Panc1 (cell line): Measurements from ENCODE around the gene SLC12A7. TPM values are rescaled to one million over a fixed set of nuclear protein-coding genes. Genes with fewer than 3 reads are reported as not detected.
"Not testable (repeated sequence)": the region's sequence is repeated elsewhere in the genome, so short reads cannot be mapped to it uniquely, and the experiment has no call there.

Experiments used
- ATAC-seq: fragments of 200-7000 bp; cut with Tn5 transposase; 2 replicates; pipeline ENCODE4 v1.9.1; 2020; ENCODE audit warnings: mild to moderate bottlenecking, moderate library complexity
- BruUV-seq: library from RNA; stranded (reverse); fragments of 400-500 nt; replicated peaks from 2 replicates; lab custom pipeline; 2021; lab: Mats Ljungman, UMichigan
- CTCF ChIA-PET: fragments of 300-600 bp; sonication (Branson Sonifier 250); formaldehyde crosslinking; loops from one replicate; lab custom pipeline; 2022; ENCODE audit warnings: antibody characterized with exemption; lab: Charles Lee
- POLR2A ChIA-PET: fragments of 300-600 bp; sonication (Branson Sonifier 250); formaldehyde crosslinking; loops from one replicate; lab custom pipeline; 2022; ENCODE audit warnings: antibody characterized with exemption; lab: Charles Lee
- DNase-seq: peaks from one replicate; pipeline ENCODE4 v3.0.0-alpha.2; 2010; ENCODE audit warnings: low read depth, low spot score
- H3K27ac ChIP-seq: 2 replicates; pipeline ENCODE4 v1.5.1; 2011; ENCODE audit warnings: mild to moderate bottlenecking, low read length, inconsistent platforms
- H3K27me3 ChIP-seq: fragments of 200-500 bp; sonication (Bioruptor generic); 2 replicates; pipeline ENCODE4 v1.6.0; 2014; ENCODE audit warnings: low read length, inconsistent platforms; ENCODE audit not compliant: control insufficient read depth, insufficient read depth
- H3K36me3 ChIP-seq: fragments of 200-500 bp; sonication (Bioruptor generic); 2 replicates; pipeline ENCODE4 v1.5.1; 2014; ENCODE audit warnings: inconsistent platforms, mild to moderate bottlenecking, low read length, moderate library complexity; ENCODE audit not compliant: control insufficient read depth, insufficient read depth
- H3K4me1 ChIP-seq: 2 replicates; pipeline ENCODE4 v1.5.1; 2011; ENCODE audit warnings: inconsistent platforms, mild to moderate bottlenecking, low read length, moderate library complexity; ENCODE audit not compliant: control insufficient read depth, insufficient read depth
- H3K4me3 ChIP-seq, 2 experiments: 2 replicates each; pipeline ENCODE4 v1.5.1; 2011 to 2012; ENCODE audit warnings: low read depth in 2 of 2, low read length in 2 of 2, mild to moderate bottlenecking in 2 of 2, inconsistent platforms in 1 of 2, moderate library complexity in 1 of 2
- H3K9me3 ChIP-seq: fragments of 200-500 bp; sonication (Bioruptor generic); 2 replicates; pipeline ENCODE4 v1.5.1; 2014; ENCODE audit warnings: low read depth, mild to moderate bottlenecking, inconsistent platforms, low read length, moderate library complexity; ENCODE audit not compliant: control insufficient read depth, insufficient read depth
- CTCF ChIP-seq: fragments of 450-650 bp; IDR thresholded peaks from 2 replicates; pipeline ENCODE4 v1.5.1; 2017; ENCODE audit warnings: mild to moderate bottlenecking
- POLR2AphosphoS5 ChIP-seq: IDR thresholded peaks from 2 replicates; pipeline ENCODE4 v1.6.1; 2012; ENCODE audit warnings: mild to moderate bottlenecking, low read depth, low read length, moderate library complexity
- SIN3A ChIP-seq: IDR thresholded peaks from 2 replicates; pipeline ENCODE4 v1.6.1; 2012; ENCODE audit warnings: low read depth, mild to moderate bottlenecking, low read length, moderate library complexity, borderline replicate concordance; ENCODE audit not compliant: insufficient read depth
- TCF7L2 ChIP-seq: IDR thresholded peaks from 2 replicates; pipeline ENCODE4 v1.6.1; 2011; ENCODE audit warnings: mild to moderate bottlenecking, low read depth, low read length, inconsistent platforms
- in situ Hi-C: cut with HindIII; loops from 2 replicates; pipeline ENCODE4 v1.10.0; 2016; ENCODE audit warnings: low sequenced_read_pairs, low pct_unique_long_range_greater_than_20kb
- intact Hi-C: fragments of 100-400 bp; cut with micrococcal nuclease; formaldehyde crosslinking; loops from one replicate; pipeline ENCODE4 v1.10.0; 2022; ENCODE audit not compliant: unreplicated experiment
- microRNA-seq: library from miRNA; unstranded; fragments of <30 nt; microRNA quantifications from one replicate; pipeline ENCODE4 v1.1.0, GENCODE V29; 2020; ENCODE audit not compliant: unreplicated experiment
- total RNA-seq: library from RNA; stranded (reverse); gene quantifications from one replicate; pipeline ENCODE4 v1.2.1, GENCODE V29; 2021; ENCODE audit not compliant: unreplicated experiment

Gene SLC12A7
- total RNA-seq, 1 experiment from 2014 or later = 297 TPM

GRCh38 chr5:1001406-1002270 is 110.2 kb downstream of the SLC12A7 start:
- POLR2A ChIA-PET = no interaction called here
- Histone ChIP-seq H3K27ac (no peak overlapping the region), H3K4me1 (no peaks in the 10 kb centered on the region), H3K27me3 (no peaks in the 10 kb centered on the region), H3K4me3 (no peak overlapping the region), H3K9me3 (no peaks in the 10 kb centered on the region), H3K36me3 (no peaks in the 10 kb centered on the region)
- in situ Hi-C loops = no loop called here
- ATAC-seq (no peak), DNase-seq (no peak)
- intact Hi-C loops = no loop called here
- CTCF ChIA-PET = interaction anchor here (0.6 kb wide), 1 partner anchor 169 kb away, joined by 5 read pairs; no protein-coding TSS in a partner anchor
- no TSS peak for BruUV-seq
- TF ChIP-seq POLR2AphosphoS5 = no peak
- TF ChIP-seq SIN3A = no peak
- TF ChIP-seq CTCF = no peak
- TF ChIP-seq TCF7L2 = no peak

GRCh38 chr5:1000831-1001230 is 111.0 kb downstream of the SLC12A7 start:
- DNase-seq, H3K4me3 ChIP-seq, H3K4me1 ChIP-seq, intact Hi-C loops, in situ Hi-C loops, H3K27ac ChIP-seq, H3K36me3 ChIP-seq, POLR2A ChIA-PET, H3K27me3 ChIP-seq, H3K9me3 ChIP-seq, ATAC-seq, BruUV-seq: not testable (repeated sequence)
- CTCF ChIA-PET = interaction anchor here (0.6 kb wide), 1 partner anchor 170 kb away, joined by 5 read pairs; no protein-coding TSS in a partner anchor

Small RNA genes lying within 50 kb of the gene (microRNA-seq; reads per million reads assigned to microRNA genes)
- not detected for gene MIR4635

Other genes with a start within 250 kb of the SLC12A7 start
- gene BRD9, start 219.3 kb downstream of the SLC12A7 start, total RNA-seq = 64.3 TPM
- gene TRIP13, start 219.2 kb downstream of the SLC12A7 start, total RNA-seq = 45.9 TPM
- 12.3 TPM for gene NKD2, start 103.3 kb downstream of the SLC12A7 start, total RNA-seq
- gene SLC6A19, start 89.5 kb upstream of the SLC12A7 start, total RNA-seq = 0.23 TPM
- gene SLC6A18, start 113.3 kb upstream of the SLC12A7 start, total RNA-seq = not detected
- gene TERT, start 183.0 kb upstream of the SLC12A7 start, total RNA-seq = 8.9 TPM
- gene CLPTM1L, start 233.0 kb upstream of the SLC12A7 start, total RNA-seq = 188 TPM